Sigmoid colon (tissue), 7 donors: ENCODE measurements around the gene ADAP2. TPM values are rescaled to one million over a fixed set of nuclear protein-coding genes. Genes with fewer than 3 reads are reported as not detected.

Experiments
- DNase-seq: peaks from one replicate; pipeline ENCODE4 v3.0.0-alpha.2; 2019
- H3K27ac ChIP-seq, 4 donors: fragments of 200-600 bp; sonication (generic); one replicate each; pipeline ENCODE4 v1.5.1; 2016 to 2019; ENCODE audit warnings: mild to moderate bottlenecking in 1 of 4
- H3K27me3 ChIP-seq, 3 donors: fragments of 200-600 bp; sonication (generic); one replicate each; pipeline ENCODE4 v1.5.1; 2019; ENCODE audit warnings: mild to moderate bottlenecking in 1 of 3
- H3K36me3 ChIP-seq, 4 donors: fragments of 200-600 bp; sonication (generic); one replicate each; pipeline ENCODE4 v1.5.1; 2016 to 2019
- H3K4me1 ChIP-seq, 4 donors: fragments of 200-600 bp; sonication (generic); one replicate each; pipeline ENCODE4 v1.5.1; 2017 to 2019
- H3K4me3 ChIP-seq, 4 donors: fragments of 200-600 bp; sonication (generic); one replicate each; pipeline ENCODE4 v1.5.1; 2017 to 2019; ENCODE audit warnings: mild to moderate bottlenecking in 2 of 4, moderate library complexity in 1 of 4
- H3K9me3 ChIP-seq, 4 donors: fragments of 200-600 bp in 3 of 4; sonication (generic) in 3 of 4; one replicate each; pipeline versions ENCODE4 v1.5.1 to v1.6.1; 2013 to 2019
- EP300 ChIP-seq, 4 donors: sonication (generic); formaldehyde crosslinking; IDR thresholded peaks; one replicate each; pipeline ENCODE4 v1.6.1; 2017; ENCODE audit warnings: antibody characterized with exemption in 4 of 4
- POLR2A ChIP-seq, 2 donors: fragments of 450-650 bp; IDR thresholded peaks; one replicate each; pipeline ENCODE4 v1.6.1; 2016; ENCODE audit warnings: antibody characterized with exemption in 2 of 2, mild to moderate bottlenecking in 2 of 2, moderate library complexity in 2 of 2
- POLR2AphosphoS5 ChIP-seq, 4 donors: sonication (generic); formaldehyde crosslinking; IDR thresholded peaks; one replicate each; pipeline ENCODE4 v1.6.1; 2017; ENCODE audit warnings: antibody characterized with exemption in 4 of 4
- WGBS, 2 donors: extraction: QIAGEN DNeasy Blood & Tissue Kit; methylation state at CpG; one replicate each; pipeline ENCODE4 v1.1.7; 2013; 5-methylcytosine and 5-hydroxymethylcytosine counted together
- intact Hi-C: fragments of 100-400 bp; cut with DNase I; formaldehyde crosslinking; loops from one replicate; pipeline ENCODE4 v1.15.1; 2023
- polyA plus RNA-seq, 3 donors: library from polyadenylated mRNA; stranded (reverse); fragments of 200-250 nt; gene quantifications; one replicate each; pipeline ENCODE4 v1.2.3, GENCODE V29; 2013
- total RNA-seq, 4 donors: library from RNA; depleted of rRNA; stranded (reverse); fragments of >200 nt; gene quantifications; one replicate each; pipeline ENCODE4 v1.1.0, GENCODE V29; 2016
- TF ChIP-seq, protein P1 (sequence below), 4 experiments: fragments of 450-650 bp in 3 of 4; fragments of 200-600 bp in 1 of 4; IDR thresholded peaks; one replicate each; pipeline ENCODE4 v1.5.1; 2016 to 2019; ENCODE audit warnings: antibody characterized with exemption in 4 of 4, mild to moderate bottlenecking in 3 of 4, moderate library complexity in 2 of 4
- donor health status: healthy with polysubstance abuse.
- donor health status: Bipolar disorder and iron deficiency.
- donor health status: healthy.

Gene ADAP2
- total and polyA plus RNA-seq, 7 donors, result 9.0 to 20.8 (median 15.0) TPM

DNA sequence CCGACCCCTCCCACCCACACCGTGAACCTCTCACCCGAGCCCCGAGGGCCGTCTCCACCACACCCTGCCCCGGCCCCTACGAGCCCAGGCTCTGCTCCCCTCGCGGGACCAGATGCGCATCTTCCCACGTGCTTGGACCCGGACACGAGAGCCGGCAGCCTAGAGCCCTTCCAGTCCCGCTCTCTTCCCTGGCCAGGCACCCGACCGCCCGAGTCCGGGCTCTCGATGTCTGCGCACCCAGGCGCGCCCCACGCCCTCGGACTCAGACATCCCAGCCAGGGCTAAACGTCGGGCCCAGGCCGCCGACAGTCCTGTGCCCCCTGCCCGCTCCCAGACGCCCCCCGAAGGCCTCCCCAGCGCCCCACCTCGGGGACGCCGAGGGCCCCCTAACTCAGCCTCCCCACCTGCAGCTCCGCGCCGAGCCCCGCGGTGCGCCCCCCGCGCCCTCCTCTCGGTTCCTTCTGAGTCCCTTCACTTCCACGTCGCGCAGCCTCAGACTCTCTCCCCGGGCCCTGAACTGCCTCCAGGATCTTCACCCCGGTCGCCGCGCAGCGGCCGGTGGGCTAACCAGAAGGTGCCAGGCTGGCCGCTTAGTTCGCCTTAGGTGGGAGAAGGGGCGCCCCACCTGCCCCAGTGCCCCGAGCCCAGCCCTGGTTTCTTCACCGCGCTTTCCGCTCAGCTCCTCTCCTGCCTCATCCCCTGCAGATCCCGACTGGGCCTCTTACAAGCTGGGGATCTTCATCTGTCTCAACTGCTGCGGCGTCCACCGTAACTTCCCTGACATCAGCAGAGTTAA, 688 bp downstream of the ADAP2 start:
- Histone ChIP-seq H3K36me3 (no peaks in the 10 kb centered on the region), H3K27ac (peak overlapping the region; percentile 45 to 58 (median 49)), H3K4me1 (peaks cover 0 to 18% (median 15%) of the 10 kb centered on the region in 4 donors), H3K9me3 (no peaks in the 10 kb centered on the region), H3K4me3 (peak overlapping the region; percentile 22 to 57 (median 50)), H3K27me3 (peaks cover 10 to 61% (median 29%) of the 10 kb centered on the region in 3 donors)
- WGBS, 2 donors, result 4 to 6% methylated on average over 66 of the region's 66 CpGs
- intact Hi-C loops, result no loop called here
- DNase-seq, result peak; percentile 61
- TF ChIP-seq EP300 (IDR thresholded peaks at IDR 0.05) (no peak), POLR2AphosphoS5 (IDR thresholded peaks at IDR 0.05) (no peak), POLR2A (IDR thresholded peaks at IDR 0.05) (no peak)
- TF ChIP-seq, protein P1, sequence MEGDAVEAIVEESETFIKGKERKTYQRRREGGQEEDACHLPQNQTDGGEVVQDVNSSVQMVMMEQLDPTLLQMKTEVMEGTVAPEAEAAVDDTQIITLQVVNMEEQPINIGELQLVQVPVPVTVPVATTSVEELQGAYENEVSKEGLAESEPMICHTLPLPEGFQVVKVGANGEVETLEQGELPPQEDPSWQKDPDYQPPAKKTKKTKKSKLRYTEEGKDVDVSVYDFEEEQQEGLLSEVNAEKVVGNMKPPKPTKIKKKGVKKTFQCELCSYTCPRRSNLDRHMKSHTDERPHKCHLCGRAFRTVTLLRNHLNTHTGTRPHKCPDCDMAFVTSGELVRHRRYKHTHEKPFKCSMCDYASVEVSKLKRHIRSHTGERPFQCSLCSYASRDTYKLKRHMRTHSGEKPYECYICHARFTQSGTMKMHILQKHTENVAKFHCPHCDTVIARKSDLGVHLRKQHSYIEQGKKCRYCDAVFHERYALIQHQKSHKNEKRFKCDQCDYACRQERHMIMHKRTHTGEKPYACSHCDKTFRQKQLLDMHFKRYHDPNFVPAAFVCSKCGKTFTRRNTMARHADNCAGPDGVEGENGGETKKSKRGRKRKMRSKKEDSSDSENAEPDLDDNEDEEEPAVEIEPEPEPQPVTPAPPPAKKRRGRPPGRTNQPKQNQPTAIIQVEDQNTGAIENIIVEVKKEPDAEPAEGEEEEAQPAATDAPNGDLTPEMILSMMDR (IDR thresholded peaks at IDR 0.05), result no peak

DNA sequence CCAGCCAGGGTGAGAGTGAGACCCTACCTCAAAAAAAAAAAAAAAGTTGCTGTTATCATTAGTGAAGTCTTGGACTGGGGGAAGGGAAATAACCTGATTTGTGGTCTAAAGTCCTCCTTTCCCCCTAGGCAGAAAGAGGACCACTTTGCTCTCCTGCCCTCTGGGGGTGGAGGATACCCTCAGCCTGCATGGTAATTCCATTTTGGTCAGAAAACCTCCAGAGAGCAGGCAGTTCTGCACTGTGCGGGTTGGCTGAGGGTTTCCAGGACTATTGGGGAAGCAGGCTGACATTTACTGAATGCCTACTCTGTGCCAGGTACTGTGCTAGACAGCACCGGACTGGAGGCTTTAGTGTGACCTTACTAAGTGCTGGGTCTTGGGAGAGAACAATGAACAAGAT, 2.6 kb downstream of the ADAP2 start:
- Histone ChIP-seq H3K9me3 (no peaks in the 10 kb centered on the region), H3K27me3 (peaks cover 10 to 61% (median 29%) of the 10 kb centered on the region in 3 donors), H3K36me3 (no peaks in the 10 kb centered on the region), H3K27ac (no peak overlapping the region), H3K4me1 (peaks cover 0 to 18% (median 15%) of the 10 kb centered on the region in 4 donors), H3K4me3 (no peak overlapping the region)
- peak; percentile 28 for DNase-seq
- intact Hi-C loops, result no loop called here
- WGBS, 2 donors, result 58 to 75% methylated on average over 2 of the region's 2 CpGs
- TF ChIP-seq EP300 (IDR thresholded peaks at IDR 0.05), result no peak
- TF ChIP-seq, protein P1 (IDR thresholded peaks at IDR 0.05), result no peak
- TF ChIP-seq POLR2A (IDR thresholded peaks at IDR 0.05), result no peak
- no peak for TF ChIP-seq POLR2AphosphoS5 (IDR thresholded peaks at IDR 0.05)

DNA sequence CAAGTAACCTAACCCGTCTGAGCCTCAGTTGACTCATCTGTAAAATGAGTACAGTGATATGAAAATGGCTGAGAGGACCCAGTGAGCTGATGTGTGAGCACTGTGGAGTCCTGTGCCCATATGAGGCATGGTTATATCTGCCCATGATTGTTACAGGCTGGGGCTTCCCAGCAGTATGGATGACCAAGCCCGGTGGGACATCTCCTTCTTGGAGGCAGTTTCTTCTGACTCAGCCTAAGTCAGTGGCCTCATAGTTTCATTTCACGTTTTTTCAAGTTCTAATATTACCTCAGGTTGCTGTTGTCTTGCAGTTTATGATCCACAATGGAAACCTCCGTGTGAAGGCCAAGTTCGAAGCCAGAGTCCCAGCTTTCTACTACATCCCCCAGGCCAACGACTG, 4.8 kb downstream of the ADAP2 start:
- Histone ChIP-seq H3K27ac (no peak overlapping the region), H3K9me3 (no peaks in the 10 kb centered on the region), H3K4me1 (peaks cover 0 to 15% (median 14%) of the 10 kb centered on the region in 4 donors), H3K27me3 (peaks cover 10 to 49% (median 18%) of the 10 kb centered on the region in 3 donors), H3K4me3 (no peak overlapping the region), H3K36me3 (no peaks in the 10 kb centered on the region)
- DNase-seq, result peak; percentile 12
- no peak for TF ChIP-seq POLR2A (IDR thresholded peaks at IDR 0.05)
- TF ChIP-seq, protein P1 (IDR thresholded peaks at IDR 0.05), result no peak
- 82 to 83% methylated on average over 6 of the region's 6 CpGs for WGBS, 2 donors
- intact Hi-C loops, result no loop called here

DNA sequence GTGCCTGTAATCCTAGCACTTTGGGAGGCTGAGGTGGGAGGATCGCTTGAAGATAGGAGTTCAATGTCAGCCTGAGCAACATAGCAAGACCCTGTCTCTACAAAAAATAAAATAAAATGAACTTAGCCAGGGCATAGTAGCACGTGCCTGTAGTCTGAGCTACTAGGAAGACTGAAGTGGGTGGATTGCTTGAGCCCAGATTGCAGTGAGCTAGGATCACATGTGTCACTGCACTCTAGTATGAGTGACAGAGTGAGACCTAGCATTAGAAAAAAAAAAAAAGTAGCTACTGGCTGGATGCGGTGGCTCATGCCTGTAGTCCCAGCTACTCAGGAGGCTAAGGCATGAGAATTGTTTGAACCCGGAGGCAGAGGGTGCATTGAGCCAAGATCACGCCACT, 6.0 kb downstream of the ADAP2 start:
- Histone ChIP-seq H3K36me3 (no peaks in the 10 kb centered on the region), H3K4me1 (peaks cover 0 to 3% (median 2%) of the 10 kb centered on the region in 4 donors), H3K4me3 (no peak overlapping the region), H3K27me3 (peaks cover 0 to 37% (median 6%) of the 10 kb centered on the region in 3 donors), H3K27ac (no peak overlapping the region), H3K9me3 (no peaks in the 10 kb centered on the region)
- TF ChIP-seq, protein P1 (IDR thresholded peaks at IDR 0.05), result no peak
- TF ChIP-seq POLR2A (IDR thresholded peaks at IDR 0.05), result no peak
- TF ChIP-seq POLR2AphosphoS5 (IDR thresholded peaks at IDR 0.05), result no peak
- TF ChIP-seq EP300 (IDR thresholded peaks at IDR 0.05), result no peak
- intact Hi-C loops, result no loop called here
- WGBS, 2 donors, result 93 to 95% methylated on average over 5 of the region's 5 CpGs
- peak; percentile 9 for DNase-seq
